Fibroblast of villous mesenchyme (primary cell): ENCODE data around the gene GVQW3. TPM values are rescaled to one million over a fixed set of nuclear protein-coding genes. Genes with fewer than 3 reads are reported as not detected.

Source experiments
- DNase-seq: peaks from one replicate; pipeline ENCODE4 v3.0.0-alpha.2; 2010; ENCODE audit warnings: low read depth
- H3K4me3 ChIP-seq: 2 replicates; pipeline ENCODE4 v1.5.1; 2011; ENCODE audit warnings: low read depth, mild to moderate bottlenecking, low read length
- CTCF ChIP-seq: IDR thresholded peaks from 2 replicates; pipeline ENCODE4 v1.5.1; 2012; ENCODE audit warnings: low read depth, mild to moderate bottlenecking, low read length; ENCODE audit not compliant: insufficient read depth
- total RNA-seq: library from RNA; depleted of rRNA; stranded (reverse); fragments of >200 nt; gene quantifications from 2 replicates; pipeline ENCODE4 v1.2.3, GENCODE V29; 2012

Gene GVQW3
- total RNA-seq, 1 donor: 1.7 TPM

- no peak overlapping the region for H3K4me3 ChIP-seq
These were observed 41.9 kb upstream of the GVQW3 start for GRCh38 chr11:76339221-76339620.

GRCh38 chr11:76347466-76347865 is 33.7 kb upstream of the GVQW3 start:
- no peak for TF ChIP-seq CTCF
- no peak overlapping the region for H3K4me3 ChIP-seq
- DNase-seq: peak; percentile 14

More at GRCh38 chr11:76339221-76339620, 41.9 kb upstream of the GVQW3 start:
- no peak for TF ChIP-seq CTCF
- peak; percentile 52 for DNase-seq

GRCh38 chr11:76348348-76348747 is 32.8 kb upstream of the GVQW3 start:
- TF ChIP-seq CTCF: no peak
- no peak for DNase-seq
- no peak overlapping the region for H3K4me3 ChIP-seq

- DNase-seq: no peak
- no peak for TF ChIP-seq CTCF
- no peak overlapping the region for H3K4me3 ChIP-seq
These were observed 26.0 kb upstream of the GVQW3 start for GRCh38 chr11:76355172-76355571.

GRCh38 chr11:76361374-76361773 is 19.7 kb upstream of the GVQW3 start:
- no peak overlapping the region for H3K4me3 ChIP-seq
- no peak for DNase-seq
- TF ChIP-seq CTCF: no peak

- no peak for TF ChIP-seq CTCF
- H3K4me3 ChIP-seq: no peak overlapping the region
- DNase-seq: no peak
These were observed 19.3 kb upstream of the GVQW3 start for GRCh38 chr11:76361776-76362175.

- H3K4me3 ChIP-seq: no peak overlapping the region
- no peak for TF ChIP-seq CTCF
- no peak for DNase-seq
These were observed 18.4 kb upstream of the GVQW3 start for GRCh38 chr11:76362716-76363115.
